Stimulated activated naive B cell treated with anti-CD40 and anti-IgM and Interleukin-4, amounts not matched to agents 10 μg/mL and 1 μg/mL and 100 μg/mL, for 72 hours (primary cell): ENCODE data around the gene YEATS2.
"Not testable (repeated sequence)": the region's sequence is repeated elsewhere in the genome, so short reads cannot be mapped to it uniquely, and the experiment has no call there.

Source experiments
- ATAC-seq, 2 donors: fragments of 150-1000 bp; cut with Tn5 transposase; replicated peaks; 2 replicates each; pipeline ENCODE4 v1.10.0; 2021; ENCODE audit warnings: moderate library complexity in 1 of 2
- DNase-seq: peaks from one replicate; pipeline ENCODE4 v3.0.0; 2021
- H3K27ac Mint-ChIP-seq: one replicate; pipeline ENCODE4 v1.8.0; 2022; ENCODE audit warnings: mild to moderate bottlenecking, mixed read lengths
- H3K27me3 Mint-ChIP-seq, 2 donors: one replicate each; pipeline ENCODE4 v1.8.0; 2022; ENCODE audit warnings: mixed read lengths in 2 of 2
- H3K36me3 Mint-ChIP-seq, 2 donors: one replicate each; pipeline ENCODE4 v1.8.0; 2022; ENCODE audit warnings: mixed read lengths in 2 of 2, mild to moderate bottlenecking in 1 of 2
- H3K4me1 Mint-ChIP-seq, 2 donors: one replicate each; pipeline ENCODE4 v1.8.0; 2022; ENCODE audit warnings: mixed read lengths in 2 of 2, mild to moderate bottlenecking in 1 of 2
- H3K4me3 Mint-ChIP-seq, 2 donors: one replicate each; pipeline ENCODE4 v1.8.0; 2022; ENCODE audit warnings: mild to moderate bottlenecking in 2 of 2, mixed read lengths in 2 of 2, moderate library complexity in 1 of 2
- H3K9me3 Mint-ChIP-seq, 2 donors: one replicate each; pipeline ENCODE4 v1.8.0; 2022; ENCODE audit warnings: mixed read lengths in 2 of 2, mild to moderate bottlenecking in 1 of 2

Gene YEATS2

DNA sequence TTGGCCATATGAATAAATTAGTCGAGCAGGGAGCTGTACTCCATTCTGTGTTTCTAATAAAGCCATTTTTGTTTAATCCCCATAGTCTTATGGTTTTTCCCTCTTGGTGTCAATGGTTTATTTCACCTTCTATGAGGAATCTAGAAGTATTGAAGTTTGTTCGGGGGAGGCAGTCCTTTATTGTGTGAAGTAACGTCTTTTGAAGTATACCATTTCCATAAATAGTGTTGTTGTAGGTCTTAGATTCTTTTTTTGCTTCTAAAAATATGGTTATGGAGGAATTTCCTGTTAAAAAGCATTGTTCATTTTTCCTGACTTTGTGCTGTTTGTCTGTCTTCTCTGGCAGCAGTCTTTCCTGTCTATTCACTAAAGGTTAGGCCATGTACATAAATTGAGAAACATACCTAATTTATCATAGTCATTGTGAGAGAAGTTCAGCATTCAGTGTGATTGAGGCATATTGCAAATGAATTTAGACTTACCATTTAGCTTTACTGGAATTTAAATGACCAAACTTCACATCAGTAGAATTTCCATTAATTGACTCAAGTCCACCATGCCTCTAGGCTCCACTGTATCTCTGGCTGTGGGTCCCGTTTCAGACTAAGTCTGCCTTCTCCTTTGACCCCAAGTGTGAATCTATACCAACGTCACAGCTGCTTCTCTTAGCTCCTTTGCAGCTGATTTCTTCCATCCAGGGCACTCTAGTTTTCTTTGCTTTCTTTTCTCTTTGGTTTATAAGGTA lies 37.3 kb downstream of the YEATS2 start:
- Mint-ChIP-seq H3K4me3 (no peak overlapping the region), H3K9me3 (no peaks in the 10 kb centered on the region), H3K27me3 (no peaks in the 10 kb centered on the region), H3K36me3 (peaks cover 43 to 58% of the 10 kb centered on the region in 2 donors), H3K27ac (no peak overlapping the region), H3K4me1 (no peaks in the 10 kb centered on the region)
- ATAC-seq (no peak), DNase-seq (no peak)

DNA sequence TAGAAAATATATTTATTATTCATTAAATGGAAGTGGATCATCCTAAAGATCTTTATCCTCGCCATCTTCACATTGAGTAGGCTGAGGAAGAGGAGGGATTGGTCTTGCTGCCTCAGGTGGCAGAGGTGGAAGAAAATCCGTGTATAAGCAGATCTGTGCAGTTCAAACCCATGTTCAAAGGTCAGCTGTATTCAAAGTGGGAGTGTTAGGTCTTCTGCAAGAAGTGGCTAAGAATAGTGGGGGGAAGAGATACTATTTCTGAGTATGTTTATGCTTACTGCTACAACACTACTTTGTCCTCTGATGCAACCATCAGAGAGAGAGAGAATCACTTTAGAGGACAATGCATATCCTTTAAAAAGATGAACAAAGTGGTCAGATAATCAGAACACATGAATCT lies 39.5 kb downstream of the YEATS2 start:
- H3K27ac Mint-ChIP-seq, result no peak overlapping the region
- H3K4me3 Mint-ChIP-seq, result no peak overlapping the region
- ATAC-seq (no peak), DNase-seq (no peak)
- no peaks in the 10 kb centered on the region for H3K27me3 Mint-ChIP-seq
- no peaks in the 10 kb centered on the region for H3K4me1 Mint-ChIP-seq
- peaks cover 37 to 53% of the 10 kb centered on the region in 2 donors for H3K36me3 Mint-ChIP-seq
- H3K9me3 Mint-ChIP-seq, result no peaks in the 10 kb centered on the region

DNA sequence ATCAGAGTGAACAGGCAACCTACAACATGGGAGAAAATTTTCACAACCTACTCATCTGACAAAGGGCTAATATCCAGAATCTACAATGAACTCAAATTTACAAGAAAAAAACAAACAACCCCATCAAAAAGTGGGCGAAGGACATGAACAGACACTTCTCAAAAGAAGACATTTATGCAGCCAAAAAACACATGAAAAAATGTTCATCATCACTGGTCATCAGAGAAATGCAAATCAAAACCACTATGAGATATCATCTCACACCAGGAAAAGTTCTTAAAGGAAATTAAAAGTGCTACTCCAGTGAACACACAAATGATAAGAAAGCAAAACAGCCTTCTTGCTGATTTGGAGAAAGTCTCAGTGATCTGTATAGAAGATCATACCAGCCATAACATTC lies 42.6 kb downstream of the YEATS2 start:
- peaks cover 32 to 47% of the 10 kb centered on the region in 2 donors for H3K36me3 Mint-ChIP-seq
- H3K27ac Mint-ChIP-seq, H3K9me3 Mint-ChIP-seq, H3K4me1 Mint-ChIP-seq, H3K4me3 Mint-ChIP-seq, ATAC-seq, DNase-seq, H3K27me3 Mint-ChIP-seq: not testable (repeated sequence)

DNA sequence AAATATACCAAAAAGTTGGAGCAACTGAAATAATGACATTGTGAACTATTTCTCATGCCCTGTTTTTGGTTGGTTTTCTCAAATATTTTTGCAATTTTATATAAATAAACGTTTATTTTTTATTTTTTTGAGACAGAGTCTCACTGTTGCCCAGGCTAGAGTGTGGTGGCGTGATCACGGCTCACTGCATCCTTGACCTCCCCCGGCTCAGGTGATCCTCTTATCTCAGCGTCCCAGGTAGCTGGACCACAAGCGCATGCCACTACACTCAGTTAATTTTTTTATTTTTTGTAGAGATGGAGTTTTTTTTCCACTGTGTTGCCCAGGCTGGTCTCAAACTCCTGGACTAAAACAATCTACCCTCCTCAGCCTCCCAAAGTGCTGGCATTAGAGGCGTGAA lies 45.6 kb downstream of the YEATS2 start:
- no peak for DNase-seq
- Mint-ChIP-seq H3K27ac (no peak overlapping the region), H3K36me3 (peaks cover 33 to 41% of the 10 kb centered on the region in 2 donors), H3K27me3 (no peaks in the 10 kb centered on the region), H3K4me3 (no peak overlapping the region), H3K9me3 (no peaks in the 10 kb centered on the region), H3K4me1 (peaks cover 2 to 8% of the 10 kb centered on the region in 2 donors)
- no peak for ATAC-seq

DNA sequence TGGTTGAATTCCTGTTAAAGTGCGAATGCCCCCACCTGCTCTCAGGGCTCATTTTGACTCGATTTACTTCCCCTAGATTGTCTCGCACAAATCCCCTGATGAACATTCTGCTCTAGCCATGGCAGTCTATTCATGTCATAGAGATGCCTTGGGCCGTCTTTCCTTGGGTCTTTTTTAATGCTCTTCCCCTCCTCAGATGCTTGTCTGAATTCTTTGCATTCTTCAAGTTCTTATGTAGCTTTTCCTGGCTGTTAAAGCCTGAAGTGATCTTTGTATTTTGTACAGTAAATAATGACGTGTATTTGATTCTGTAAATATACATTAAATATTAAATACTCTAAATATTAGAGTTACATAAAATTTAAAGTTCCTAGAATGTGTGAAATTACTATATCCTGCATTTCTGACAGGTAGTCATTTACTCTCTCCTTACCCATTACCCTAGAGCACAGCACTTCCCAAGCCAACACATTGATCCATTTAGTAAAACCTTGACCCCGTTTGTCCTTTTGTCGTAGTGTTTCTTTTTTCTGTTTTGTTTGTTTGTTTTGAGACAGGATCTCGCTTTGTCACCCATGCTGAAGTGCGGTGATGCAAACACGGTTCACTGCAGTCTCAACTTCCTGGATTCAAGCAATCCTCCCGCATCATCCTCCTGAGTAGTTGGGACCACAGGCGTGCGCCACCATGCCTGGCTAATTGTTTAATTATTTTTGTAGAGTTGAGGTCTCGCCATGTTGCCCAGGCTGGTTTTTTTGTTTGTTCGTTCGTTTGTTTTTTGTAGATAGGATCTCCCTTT lies 47.9 kb downstream of the YEATS2 start:
- no peak for ATAC-seq
- H3K36me3 Mint-ChIP-seq, result peaks cover 39 to 54% of the 10 kb centered on the region in 2 donors
- no peak for DNase-seq
- peaks cover 0 to 2% of the 10 kb centered on the region in 2 donors for H3K9me3 Mint-ChIP-seq
- H3K4me3 Mint-ChIP-seq, result no peak overlapping the region
- no peaks in the 10 kb centered on the region for H3K27me3 Mint-ChIP-seq
- H3K4me1 Mint-ChIP-seq, result peaks cover 2 to 8% of the 10 kb centered on the region in 2 donors
- no peak overlapping the region for H3K27ac Mint-ChIP-seq

DNA sequence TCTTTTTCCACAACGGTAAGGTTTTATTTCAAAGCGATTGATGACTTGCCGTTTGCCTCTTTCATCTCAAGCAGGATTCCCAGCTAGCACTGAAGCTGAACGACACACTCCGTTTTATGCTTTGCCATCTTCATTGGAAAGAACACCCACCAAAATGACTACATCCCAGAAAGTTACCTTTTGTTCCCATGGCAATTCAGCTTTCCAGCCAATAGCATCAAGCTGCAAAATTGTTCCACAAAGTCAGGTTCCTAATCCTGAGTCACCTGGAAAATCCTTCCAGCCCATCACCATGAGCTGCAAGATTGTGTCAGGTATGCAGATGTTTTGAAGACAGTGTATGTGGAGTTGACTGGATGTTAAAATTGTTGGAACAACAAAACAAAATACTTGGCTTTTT lies 56.5 kb downstream of the YEATS2 start:
- Mint-ChIP-seq H3K27ac (no peak overlapping the region), H3K4me1 (no peaks in the 10 kb centered on the region), H3K9me3 (no peaks in the 10 kb centered on the region), H3K27me3 (no peaks in the 10 kb centered on the region), H3K36me3 (peaks cover 35 to 55% of the 10 kb centered on the region in 2 donors), H3K4me3 (no peak overlapping the region)
- DNase-seq (no peak), ATAC-seq (no peak)

DNA sequence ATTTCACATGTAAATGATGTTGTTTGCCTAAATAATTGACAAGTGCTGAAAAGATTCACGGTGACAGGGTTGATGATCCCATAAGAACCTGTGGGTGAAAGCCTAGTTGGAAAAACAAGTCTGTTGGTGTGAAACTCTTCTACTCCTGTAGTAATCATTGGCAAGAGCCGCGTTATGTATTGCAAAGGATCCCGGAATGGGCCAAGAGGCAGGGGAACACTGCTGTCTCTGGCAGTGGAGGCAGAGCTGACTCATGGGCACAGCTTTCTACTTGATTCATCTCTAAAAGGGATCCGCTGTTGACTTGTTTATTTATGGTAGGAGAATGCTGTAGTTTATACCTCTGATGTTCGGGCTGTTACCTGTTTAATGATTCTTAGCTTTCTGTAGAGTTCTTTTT lies 64.7 kb downstream of the YEATS2 start:
- Mint-ChIP-seq H3K36me3 (peaks cover 36 to 44% of the 10 kb centered on the region in 2 donors), H3K4me1 (peaks cover 6 to 10% of the 10 kb centered on the region in 2 donors)

DNA sequence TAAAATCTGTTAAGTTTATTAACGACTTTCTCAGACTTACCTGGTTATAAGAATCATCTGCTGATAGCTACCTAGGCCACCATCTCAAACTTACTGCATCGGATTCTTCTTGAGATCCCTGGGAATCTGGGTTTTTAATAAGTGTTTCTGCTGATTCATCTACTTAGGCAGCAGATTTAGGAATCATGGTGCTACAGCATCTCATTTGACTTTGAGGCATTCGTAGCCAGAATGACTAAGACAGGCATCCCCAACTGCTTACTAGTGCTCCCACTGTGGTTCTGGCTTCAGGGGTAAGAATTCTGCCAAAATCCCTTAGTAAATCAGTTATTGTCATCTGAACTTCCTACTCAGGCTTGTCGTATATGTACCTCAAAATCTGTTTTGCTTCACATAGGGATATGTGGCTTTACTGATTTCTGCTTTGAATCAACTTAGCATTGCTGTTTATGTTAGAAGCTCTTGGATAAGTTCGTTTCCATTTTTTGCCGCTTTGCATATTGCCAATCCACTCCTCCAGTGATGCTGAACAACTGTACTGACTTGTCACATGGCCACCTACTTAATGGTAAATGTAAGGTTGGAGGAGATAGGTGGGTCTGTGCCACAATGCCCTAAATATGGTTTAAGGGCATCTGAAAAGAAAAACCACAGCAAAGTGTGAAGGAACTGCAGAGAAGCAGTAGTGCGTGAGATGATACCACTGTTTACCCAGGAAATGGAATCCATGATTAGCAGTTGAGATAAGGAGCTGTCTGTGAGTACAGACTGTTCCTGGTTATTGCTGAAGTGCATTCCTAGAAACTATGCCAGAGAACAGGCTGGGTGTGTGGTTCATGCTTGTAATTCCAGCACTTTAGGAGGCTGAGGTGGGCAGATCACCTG lies 67.5 kb downstream of the YEATS2 start:
- DNase-seq, result no peak

More for the DNA sequence above, 64.7 kb downstream of the YEATS2 start:
- Mint-ChIP-seq H3K4me3 (no peak overlapping the region), H3K9me3 (no peaks in the 10 kb centered on the region), H3K27ac (no peak overlapping the region), H3K27me3 (no peaks in the 10 kb centered on the region)
- DNase-seq, result no peak
- ATAC-seq, result no peak

DNA sequence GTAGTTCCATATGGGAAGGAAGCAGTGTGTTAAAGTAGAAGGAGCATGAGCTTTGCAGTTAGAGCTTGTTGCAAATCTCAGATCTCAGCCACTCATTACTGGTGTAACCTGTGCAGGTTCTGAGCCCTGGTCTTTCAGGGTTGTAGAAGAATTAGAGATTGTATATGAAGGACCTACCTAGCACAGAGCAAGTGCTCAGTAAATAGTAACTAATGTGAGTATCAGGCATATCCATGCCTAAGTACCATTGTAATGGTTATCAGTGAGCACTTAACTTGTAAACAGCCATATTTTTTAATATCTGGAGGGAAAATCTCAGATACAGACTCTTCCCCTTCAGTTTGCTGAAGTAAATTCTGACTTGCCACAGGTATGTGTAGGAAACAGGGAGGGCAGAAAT lies 68.5 kb downstream of the YEATS2 start:
- H3K9me3 Mint-ChIP-seq, result no peaks in the 10 kb centered on the region
- H3K4me1 Mint-ChIP-seq, result peaks cover 6 to 10% of the 10 kb centered on the region in 2 donors
- ATAC-seq (no peak), DNase-seq (no peak)
- no peak overlapping the region for H3K4me3 Mint-ChIP-seq
- no peaks in the 10 kb centered on the region for H3K27me3 Mint-ChIP-seq
- no peak overlapping the region for H3K27ac Mint-ChIP-seq
- peaks cover 19 to 32% of the 10 kb centered on the region in 2 donors for H3K36me3 Mint-ChIP-seq

More for the DNA sequence above, 67.5 kb downstream of the YEATS2 start:
- Mint-ChIP-seq H3K4me1 (peaks cover 6 to 10% of the 10 kb centered on the region in 2 donors), H3K27me3 (no peaks in the 10 kb centered on the region), H3K4me3 (no peak overlapping the region), H3K36me3 (peaks cover 20 to 36% of the 10 kb centered on the region in 2 donors), H3K27ac (peak overlapping the region; percentile 7), H3K9me3 (no peaks in the 10 kb centered on the region)
- peak in 1 of 2 donors; percentile 54 for ATAC-seq

DNA sequence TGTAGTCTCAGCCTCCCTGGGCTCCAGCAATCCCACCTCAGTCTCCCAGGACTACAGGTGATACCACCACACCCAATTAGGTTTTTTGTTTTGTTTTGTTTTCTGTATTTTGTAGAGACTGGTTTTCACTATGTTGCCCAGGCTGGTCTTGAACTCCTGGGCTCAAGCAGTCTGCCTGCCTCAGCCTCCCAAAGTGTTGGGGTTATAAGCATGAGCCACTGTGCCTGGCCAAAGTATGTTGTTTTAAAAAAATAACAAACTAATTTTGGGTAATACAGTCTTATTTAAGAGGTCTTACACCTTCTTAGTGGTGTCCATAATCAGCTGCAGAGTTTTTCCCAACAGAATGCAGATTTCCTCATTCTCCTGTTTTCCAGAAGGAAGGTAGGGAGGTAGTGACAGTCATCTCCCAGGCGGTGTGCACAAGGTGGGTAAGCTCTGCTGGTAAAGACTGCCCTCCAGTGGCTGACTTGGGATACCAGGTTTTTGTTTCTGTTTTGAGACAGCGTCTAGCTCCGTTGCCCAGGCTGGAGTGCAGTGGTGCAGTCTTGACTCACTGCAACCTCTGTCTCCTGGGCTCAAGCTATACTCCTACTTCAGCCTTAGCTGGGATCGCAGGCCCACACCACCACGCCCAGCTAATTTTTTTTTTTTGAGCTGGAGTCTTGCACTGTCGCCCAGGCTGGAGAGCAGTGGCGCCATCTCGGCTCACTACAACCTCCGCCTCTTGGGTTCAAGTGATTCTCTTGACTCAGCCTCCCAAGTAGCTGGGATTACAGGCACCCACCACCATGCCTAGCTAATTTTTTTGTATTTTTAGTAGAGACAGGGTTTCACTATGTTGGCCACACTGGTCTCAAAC lies 69.4 kb downstream of the YEATS2 start:
- H3K4me3 Mint-ChIP-seq, result no peak overlapping the region
- H3K27ac Mint-ChIP-seq, result no peak overlapping the region
- H3K36me3 Mint-ChIP-seq, result peaks cover 12 to 27% of the 10 kb centered on the region in 2 donors
- peak; percentile 95 to 97 for ATAC-seq
- H3K4me1 Mint-ChIP-seq, result peaks cover 6 to 10% of the 10 kb centered on the region in 2 donors
- no peaks in the 10 kb centered on the region for H3K27me3 Mint-ChIP-seq
- no peaks in the 10 kb centered on the region for H3K9me3 Mint-ChIP-seq
- peak; percentile 53 for DNase-seq

DNA sequence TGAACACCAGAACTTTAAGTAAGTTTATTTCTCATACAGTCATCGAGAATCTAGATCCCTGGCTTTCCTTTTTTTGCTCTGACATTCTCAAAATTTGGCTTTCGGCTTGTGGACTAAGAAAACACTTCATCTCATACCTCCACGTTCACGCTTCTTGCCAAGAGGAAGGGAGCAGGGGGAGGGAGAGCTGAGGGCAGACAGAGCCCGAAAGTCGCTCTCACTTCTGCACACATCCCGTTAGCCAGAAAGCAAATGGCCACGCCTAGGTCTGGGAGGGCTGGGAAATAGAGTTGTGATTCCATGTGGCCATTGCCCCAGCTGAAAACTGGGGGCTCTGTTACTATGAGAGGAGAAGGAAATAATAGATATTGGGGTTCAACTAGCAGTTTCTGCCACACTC lies 70.5 kb downstream of the YEATS2 start:
- no peaks in the 10 kb centered on the region for H3K27me3 Mint-ChIP-seq
- DNase-seq (no peak), ATAC-seq (no peak)
- H3K27ac Mint-ChIP-seq, result no peak overlapping the region
- peaks cover 6 to 10% of the 10 kb centered on the region in 2 donors for H3K4me1 Mint-ChIP-seq
- peaks cover 11 to 28% of the 10 kb centered on the region in 2 donors for H3K36me3 Mint-ChIP-seq
- no peak overlapping the region for H3K4me3 Mint-ChIP-seq
- no peaks in the 10 kb centered on the region for H3K9me3 Mint-ChIP-seq

DNA sequence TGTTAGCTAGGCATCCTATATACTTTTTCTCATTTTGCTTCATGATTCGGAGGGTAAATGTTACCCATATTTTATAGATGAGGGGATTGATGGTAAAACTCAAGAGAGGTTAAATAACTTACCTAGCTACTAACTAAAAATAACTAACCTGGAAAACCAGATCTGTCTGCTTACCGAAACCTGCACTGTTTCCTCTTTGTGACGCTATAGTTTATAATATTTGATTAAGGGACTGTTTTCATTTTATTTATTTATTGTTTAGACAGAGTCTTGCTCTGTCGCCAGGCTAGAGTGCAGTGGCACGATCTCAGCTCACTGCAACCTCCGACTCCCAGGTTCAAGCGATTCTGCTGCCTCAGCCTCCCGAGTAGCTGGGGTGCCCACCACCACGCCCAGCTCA lies 71.9 kb downstream of the YEATS2 start:
- Mint-ChIP-seq H3K27ac (no peak overlapping the region), H3K4me3 (no peak overlapping the region), H3K36me3 (peaks cover 19 to 39% of the 10 kb centered on the region in 2 donors), H3K27me3 (no peaks in the 10 kb centered on the region), H3K9me3 (no peaks in the 10 kb centered on the region), H3K4me1 (peaks cover 6 to 10% of the 10 kb centered on the region in 2 donors)
- no peak for ATAC-seq
- no peak for DNase-seq

DNA sequence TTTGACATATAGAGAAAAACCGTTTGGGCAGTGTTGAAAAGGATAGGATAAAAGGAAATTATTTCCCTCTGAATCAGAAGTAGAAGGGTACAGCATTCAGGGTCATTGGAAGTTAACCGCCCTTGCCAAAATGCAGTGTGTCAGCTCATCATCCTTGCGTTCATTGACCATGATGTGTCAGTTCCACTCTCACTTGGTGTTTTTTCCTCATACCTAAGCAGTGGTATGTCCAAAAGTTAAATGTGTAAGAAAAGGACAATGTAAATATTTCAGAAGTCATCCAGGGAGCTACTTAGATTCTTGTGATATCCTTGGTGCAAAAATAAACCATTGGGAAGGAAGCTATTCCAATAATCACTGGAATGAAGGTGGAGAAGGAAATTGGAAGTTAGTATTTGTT lies 77.0 kb downstream of the YEATS2 start:
- Mint-ChIP-seq H3K27ac (no peak overlapping the region), H3K4me1 (no peaks in the 10 kb centered on the region), H3K9me3 (no peaks in the 10 kb centered on the region), H3K36me3 (peaks cover 36 to 44% of the 10 kb centered on the region in 2 donors), H3K27me3 (no peaks in the 10 kb centered on the region), H3K4me3 (no peak overlapping the region)
- no peak for ATAC-seq
- no peak for DNase-seq
